Neuronal stem cell (in vitro differentiated cells): ENCODE data around the gene ZDHHC22.

Source experiments
- DNase-seq: peaks from one replicate; pipeline ENCODE4 v3.0.0-alpha.2; 2013; ENCODE audit warnings: low spot score
- H2AFZ ChIP-seq: one replicate; pipeline ENCODE4 v1.6.1; 2013; ENCODE audit warnings: mild to moderate bottlenecking, low read length, inconsistent platforms
- H2AK5ac ChIP-seq: 2 replicates; pipeline ENCODE4 v1.6.1; 2013; ENCODE audit warnings: low read depth, mild to moderate bottlenecking, inconsistent platforms, low read length, moderate library complexity, mixed read lengths
- H2BK120ac ChIP-seq: 2 replicates; pipeline ENCODE4 v1.6.1; 2013; ENCODE audit warnings: low read depth, mild to moderate bottlenecking, inconsistent platforms, low read length, moderate library complexity, mixed read lengths
- H2BK12ac ChIP-seq: one replicate; pipeline ENCODE4 v1.6.1; 2013; ENCODE audit warnings: low read length, inconsistent platforms
- H2BK15ac ChIP-seq: 2 replicates; pipeline ENCODE4 v1.6.1; 2013; ENCODE audit warnings: mild to moderate bottlenecking, low read length, inconsistent platforms, mixed read lengths
- H2BK5ac ChIP-seq: one replicate; pipeline ENCODE4 v1.6.1; 2013; ENCODE audit warnings: inconsistent platforms, mild to moderate bottlenecking, low read length, moderate library complexity
- H3K14ac ChIP-seq: one replicate; pipeline ENCODE4 v1.6.1; 2013; ENCODE audit warnings: low read length, inconsistent platforms
- H3K18ac ChIP-seq: 2 replicates; pipeline ENCODE4 v1.6.1; 2013; ENCODE audit warnings: low read length, inconsistent platforms
- H3K23ac ChIP-seq: 2 replicates; pipeline ENCODE4 v1.6.1; 2013; ENCODE audit warnings: low read depth, mild to moderate bottlenecking, mixed read lengths, low read length, inconsistent platforms; ENCODE audit not compliant: poor library complexity
- H3K27ac ChIP-seq: replicated peaks from 3 replicates; pipeline ENCODE4 v1.5.1; 2013; ENCODE audit warnings: low read length, inconsistent platforms
- H3K27me3 ChIP-seq, 3 experiments: 2 replicates each; pipeline ENCODE4 v1.6.1; 2013; ENCODE audit warnings: low read length in 3 of 3, mild to moderate bottlenecking in 2 of 3, inconsistent platforms in 1 of 3, low read depth in 1 of 3, mixed read lengths in 1 of 3, moderate library complexity in 1 of 3; ENCODE audit not compliant: control insufficient read depth in 3 of 3, insufficient read depth in 3 of 3
- H3K36me3 ChIP-seq, 2 donors: replicated peaks in 1 of 2; 2 replicates each; pipeline ENCODE4 v1.6.1; 2013; ENCODE audit warnings: low read length in 2 of 2; ENCODE audit not compliant: control insufficient read depth in 2 of 2, insufficient read depth in 2 of 2
- H3K4ac ChIP-seq: 2 replicates; pipeline ENCODE4 v1.6.1; 2013; ENCODE audit warnings: inconsistent platforms, mild to moderate bottlenecking, low read length, moderate library complexity
- H3K4me1 ChIP-seq, 2 donors: 1 replicate in 1 of 2; 2 replicates in 1 of 2; pipeline ENCODE4 v1.6.1; 2013; ENCODE audit warnings: low read length in 2 of 2, low read depth in 1 of 2; ENCODE audit not compliant: control insufficient read depth in 2 of 2, insufficient read depth in 1 of 2
- H3K4me2 ChIP-seq: one replicate; pipeline ENCODE4 v1.6.1; 2013; ENCODE audit warnings: mild to moderate bottlenecking, low read length, inconsistent platforms; ENCODE audit not compliant: insufficient read depth, poor library complexity, severe bottlenecking
- H3K4me3 ChIP-seq, 2 donors: 2 replicates each; pipeline ENCODE4 v1.5.1; 2013; ENCODE audit warnings: low read length in 2 of 2, mild to moderate bottlenecking in 2 of 2, inconsistent platforms in 1 of 2, moderate library complexity in 1 of 2
- H3K79me1 ChIP-seq: one replicate; pipeline ENCODE4 v1.6.1; 2013; ENCODE audit warnings: low read depth, mild to moderate bottlenecking, inconsistent platforms, low read length, moderate library complexity
- H3K9ac ChIP-seq: one replicate; pipeline ENCODE4 v1.6.1; 2013; ENCODE audit warnings: mild to moderate bottlenecking, low read depth, low read length, inconsistent platforms; ENCODE audit not compliant: poor library complexity
- H3K9me3 ChIP-seq, 2 donors: replicated peaks in 1 of 2; 2 replicates each; pipeline versions ENCODE3 to v1.6.1; 2013; ENCODE audit warnings: low read length in 2 of 2, mild to moderate bottlenecking in 2 of 2, inconsistent platforms in 1 of 2, low read depth in 1 of 2, mixed read lengths in 1 of 2, moderate library complexity in 1 of 2; ENCODE audit not compliant: control insufficient read depth in 2 of 2, insufficient read depth in 1 of 2
- H4K8ac ChIP-seq: one replicate; pipeline ENCODE4 v1.6.1; 2013; ENCODE audit warnings: low read depth, mild to moderate bottlenecking, inconsistent platforms, low read length, moderate library complexity
- H4K91ac ChIP-seq: one replicate; pipeline ENCODE4 v1.6.1; 2013; ENCODE audit warnings: low read length, low read depth, mild to moderate bottlenecking, inconsistent platforms; ENCODE audit not compliant: poor library complexity
- WGBS, 2 donors: extraction: QIAGEN DNeasy Blood & Tissue Kit; methylation state at CpG; one replicate each; pipeline ENCODE4 v1.1.7; 2013; ENCODE audit warnings: missing lambda C conversion rate in 2 of 2, mixed read lengths in 1 of 2; ENCODE audit not compliant: insufficient read length in 2 of 2, insufficient replicate concordance in 1 of 2; ENCODE audit errors: extremely low coverage in 2 of 2; 5-methylcytosine and 5-hydroxymethylcytosine counted together

The ZDHHC22 gene

DNA sequence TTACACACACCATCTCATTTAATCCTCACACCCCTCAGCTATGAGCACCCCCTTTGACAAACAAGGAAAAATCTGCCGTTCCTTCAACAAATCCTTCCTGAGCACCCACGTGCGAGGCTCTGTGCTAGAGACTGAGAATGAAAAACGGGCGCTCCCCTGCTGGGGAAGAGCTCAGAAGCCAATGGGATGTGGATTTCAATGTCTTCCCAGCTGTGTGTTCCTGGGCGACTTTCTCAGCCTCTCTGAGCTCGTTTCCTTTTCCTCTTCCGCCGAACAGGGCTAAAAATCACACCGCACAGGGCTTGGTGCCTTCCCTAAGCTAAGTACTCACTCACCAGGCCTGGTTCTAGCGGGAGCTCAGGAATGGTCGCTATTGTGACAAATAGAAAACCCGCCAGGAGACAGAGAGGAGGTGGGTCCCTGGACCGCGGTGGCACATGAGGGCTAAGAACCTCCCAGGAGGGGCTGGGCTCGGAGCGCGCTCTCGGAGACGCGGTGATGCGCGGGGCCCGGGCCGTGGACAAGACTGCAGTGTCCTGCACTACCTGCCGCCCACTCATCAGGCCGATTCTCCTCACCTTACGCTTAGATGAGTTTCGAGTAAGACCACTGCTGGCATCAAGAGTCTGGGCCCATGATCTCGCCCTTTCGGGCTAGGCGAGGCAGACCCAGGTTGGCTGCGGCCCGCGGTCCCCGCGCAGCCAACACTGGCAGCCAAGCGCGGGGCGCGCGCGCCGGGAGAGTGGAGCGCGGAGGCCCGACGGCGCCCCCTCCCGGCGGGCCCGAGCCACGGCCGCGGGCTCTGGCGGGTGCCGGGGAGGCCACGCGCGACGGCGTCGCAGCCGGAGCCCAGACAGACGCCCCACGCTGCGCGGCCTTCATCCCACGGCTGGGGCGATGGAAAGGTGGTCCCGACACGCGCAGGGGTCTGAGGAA lies 17.0 kb downstream of the ZDHHC22 start:
- H4K8ac ChIP-seq, result no peak overlapping the region
- H3K4me2 ChIP-seq, result peak overlapping the region; percentile 90
- peaks cover 0 to 15% (median 7%) of the 10 kb centered on the region in 3 experiments for H3K27me3 ChIP-seq
- no peaks in the 10 kb centered on the region for H3K79me1 ChIP-seq
- H3K18ac ChIP-seq, result peak overlapping the region; percentile 91
- peak overlapping the region; percentile 82 for H3K9ac ChIP-seq
- H2AK5ac ChIP-seq, result peak overlapping the region; percentile 36
- H3K27ac ChIP-seq, result no peak overlapping the region
- no peak overlapping the region for H4K91ac ChIP-seq
- peak overlapping the region; percentile 70 for H2AFZ ChIP-seq
- H3K9me3 ChIP-seq, result no peaks in the 10 kb centered on the region
- H3K23ac ChIP-seq, result peak overlapping the region; percentile 20
- no CpG with 5 or more reads among the region's 73 CpGs for WGBS, 2 donors
- peak overlapping the region; percentile 86 for H3K14ac ChIP-seq
- H2BK12ac ChIP-seq, result peak overlapping the region; percentile 42
- no peaks in the 10 kb centered on the region for H3K36me3 ChIP-seq
- H3K4ac ChIP-seq, result no peak overlapping the region
- DNase-seq, result peak; percentile 40
- H3K4me1 ChIP-seq, result peaks cover 4 to 23% of the 10 kb centered on the region in 2 donors
- H2BK120ac ChIP-seq, result no peak overlapping the region
- peak overlapping the region; percentile 35 for H2BK5ac ChIP-seq
- H2BK15ac ChIP-seq, result peak overlapping the region; percentile 42
- peak overlapping the region; percentile 38 to 83 for H3K4me3 ChIP-seq

DNA sequence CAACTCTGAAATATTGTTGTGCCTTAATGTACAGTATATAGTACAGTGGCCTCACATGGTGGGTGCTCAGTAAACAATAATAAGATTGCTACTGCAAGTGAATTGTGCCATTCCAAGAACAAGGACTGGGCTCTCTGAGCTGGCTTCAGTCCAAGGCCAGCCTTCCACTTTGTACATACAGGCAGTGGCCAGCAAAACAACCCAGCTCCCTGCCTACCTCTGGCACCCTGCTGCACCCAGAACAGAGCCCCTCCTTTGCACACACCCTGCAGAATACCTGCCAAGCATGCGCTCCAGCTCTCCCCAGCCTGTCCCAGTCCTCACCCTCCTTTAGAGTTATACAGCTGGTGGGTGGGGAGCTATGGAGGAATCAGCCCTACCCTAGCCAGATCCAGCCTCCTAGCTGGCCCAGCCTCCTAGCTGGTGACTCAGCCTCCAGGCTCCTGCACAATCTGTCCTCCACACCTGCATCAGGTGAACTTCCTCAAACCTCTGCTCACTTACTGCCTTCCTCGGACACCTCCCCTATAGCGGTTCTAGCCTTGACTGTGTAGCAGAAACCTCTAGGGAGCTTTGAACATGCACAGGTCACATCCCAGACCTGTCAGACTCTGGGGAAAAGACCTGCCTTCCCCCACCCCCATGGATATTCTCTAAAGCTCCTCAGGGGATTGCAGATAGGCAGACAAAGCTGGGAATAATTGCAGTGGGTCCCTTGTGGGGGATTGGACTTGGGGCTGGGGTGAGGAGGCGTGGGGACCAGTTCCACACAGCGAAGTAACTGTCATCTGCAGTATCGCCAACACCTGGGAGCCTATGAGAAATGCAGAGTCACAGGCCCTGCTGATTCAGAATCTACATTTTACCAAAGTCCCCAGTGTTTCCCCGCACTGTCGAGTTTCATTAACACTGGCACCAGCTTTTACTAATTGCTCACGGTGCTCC lies 17.9 kb downstream of the ZDHHC22 start:
- no peak overlapping the region for H3K4ac ChIP-seq
- no peak overlapping the region for H4K91ac ChIP-seq
- H3K18ac ChIP-seq, result no peak overlapping the region
- H3K4me1 ChIP-seq, result peaks cover 4 to 23% of the 10 kb centered on the region in 2 donors
- no peak overlapping the region for H2AK5ac ChIP-seq
- WGBS, 2 donors, result no CpG with 5 or more reads among the region's 9 CpGs
- H3K27me3 ChIP-seq, result peaks cover 0 to 15% (median 7%) of the 10 kb centered on the region in 3 experiments
- peak overlapping the region; percentile 90 for H3K4me2 ChIP-seq
- no peak for DNase-seq
- H2AFZ ChIP-seq, result no peak overlapping the region
- no peaks in the 10 kb centered on the region for H3K9me3 ChIP-seq
- H3K14ac ChIP-seq, result no peak overlapping the region
- no peak overlapping the region for H2BK120ac ChIP-seq
- no peaks in the 10 kb centered on the region for H3K36me3 ChIP-seq
- no peak overlapping the region for H4K8ac ChIP-seq
- H3K9ac ChIP-seq, result no peak overlapping the region
- H3K23ac ChIP-seq, result no peak overlapping the region
- no peak overlapping the region for H2BK15ac ChIP-seq
- H2BK5ac ChIP-seq, result no peak overlapping the region
- H3K79me1 ChIP-seq, result no peaks in the 10 kb centered on the region
- H3K27ac ChIP-seq, result no peak overlapping the region
- H2BK12ac ChIP-seq, result no peak overlapping the region
- no peak overlapping the region for H3K4me3 ChIP-seq

- Histone ChIP-seq H3K4me1 (peaks cover 4 to 23% of the 10 kb centered on the region in 2 donors), H2AK5ac (no peak overlapping the region), H3K23ac (no peak overlapping the region), H3K9ac (no peak overlapping the region), H4K8ac (no peak overlapping the region), H3K36me3 (peaks cover 0 to 5% of the 10 kb centered on the region in 2 donors), H2BK12ac (no peak overlapping the region), H3K27me3 (peaks cover 0 to 15% (median 7%) of the 10 kb centered on the region in 3 experiments), H3K79me1 (no peaks in the 10 kb centered on the region), H2BK15ac (no peak overlapping the region), H4K91ac (no peak overlapping the region), H3K14ac (no peak overlapping the region), H3K9me3 (no peaks in the 10 kb centered on the region), H3K4me3 (no peak overlapping the region), H3K4me2 (no peak overlapping the region), H3K18ac (no peak overlapping the region), H3K27ac (no peak overlapping the region), H2BK120ac (no peak overlapping the region), H3K4ac (no peak overlapping the region), H2BK5ac (no peak overlapping the region), H2AFZ (no peak overlapping the region)
- DNase-seq, result no peak
- no CpG with 5 or more reads among the region's 6 CpGs for WGBS, 2 donors
These were observed 19.0 kb downstream of the ZDHHC22 start for GRCh38 chr14:77122526-77123125.
